Tibial artery (tissue), 4 donors: Measurements from ENCODE around the gene ZNF641.

Experiments used
- DNase-seq, 2 donors: peaks; one replicate each; pipeline ENCODE4 v3.0.0-alpha.2; 2019
- H3K27ac ChIP-seq, 2 donors: fragments of 200-600 bp; sonication (generic) in 1 of 2; 1 replicate in 1 of 2; 2 replicates in 1 of 2; pipeline ENCODE4 v1.5.1; 2018 to 2019; ENCODE audit warnings: mild to moderate bottlenecking in 1 of 2
- H3K27me3 ChIP-seq, 2 donors: fragments of 200-600 bp; sonication (generic) in 1 of 2; one replicate each; pipeline versions ENCODE4 v1.5.1 to v1.6.0; 2016 to 2019
- H3K36me3 ChIP-seq, 3 donors: fragments of 200-600 bp; sonication (generic) in 2 of 3; one replicate each; pipeline ENCODE4 v1.5.1; 2016 to 2019; ENCODE audit warnings: mild to moderate bottlenecking in 2 of 3
- H3K4me1 ChIP-seq, 4 donors: fragments of 200-600 bp; sonication (generic) in 2 of 4; 1 replicate in 3 of 4; 2 replicates in 1 of 4; pipeline ENCODE4 v1.5.1; 2016 to 2019
- H3K4me3 ChIP-seq, 2 donors: fragments of 200-600 bp; sonication (generic) in 1 of 2; 1 replicate in 1 of 2; 2 replicates in 1 of 2; pipeline ENCODE4 v1.5.1; 2018 to 2019; ENCODE audit warnings: mild to moderate bottlenecking in 2 of 2
- H3K9me3 ChIP-seq, 3 donors: fragments of 200-600 bp; sonication (generic) in 1 of 3; one replicate each; pipeline ENCODE4 v1.5.1; 2016 to 2019
- intact Hi-C: fragments of 100-400 bp; cut with DNase I; formaldehyde crosslinking; loops from one replicate; pipeline ENCODE4 v1.15.0; 2023; ENCODE audit warnings: low total_unique reads
- TF ChIP-seq, protein P1 (sequence below), 2 experiments: fragments of 200-600 bp in 1 of 2; fragments of 450-650 bp in 1 of 2; IDR thresholded peaks; one replicate each; pipeline ENCODE4 v1.5.1; 2017 to 2019; ENCODE audit warnings: antibody characterized with exemption in 2 of 2, mild to moderate bottlenecking in 1 of 2, moderate library complexity in 1 of 2

The ZNF641 gene

DNA sequence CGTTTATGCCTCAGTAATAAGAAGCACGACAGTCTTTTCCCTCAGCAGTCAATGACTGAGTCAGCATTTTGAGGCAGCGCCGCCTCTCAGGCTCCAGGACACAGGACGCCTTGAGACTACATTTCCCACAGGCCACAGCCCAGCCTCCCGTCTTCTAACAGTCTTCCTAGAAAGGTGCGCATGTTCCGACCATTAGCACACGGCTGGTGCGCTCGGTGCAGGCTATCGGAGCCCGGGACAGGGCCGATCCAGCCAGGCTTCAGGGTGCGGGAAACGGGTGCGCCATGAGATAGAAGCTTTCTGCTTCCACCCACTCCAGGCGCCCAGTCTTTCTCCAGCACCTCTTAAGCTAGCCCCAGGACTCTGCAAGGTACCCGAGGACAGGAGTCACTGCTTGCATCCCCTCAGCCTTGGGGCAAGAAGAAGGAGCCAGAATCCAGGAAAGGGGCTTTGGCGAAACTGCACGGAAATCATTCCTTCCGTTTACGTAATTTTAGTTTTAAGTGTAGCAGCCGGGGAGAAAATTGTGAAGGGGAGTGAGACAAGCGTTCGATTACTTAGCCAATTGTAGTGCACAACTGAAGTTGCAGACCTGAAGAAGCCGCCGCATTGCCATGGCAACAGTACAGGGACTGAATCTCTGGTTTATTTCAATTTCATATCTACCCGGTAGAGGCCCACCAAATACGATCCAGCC lies 54.0 kb downstream of the ZNF641 start:
- H3K36me3 ChIP-seq, result no peaks in the 10 kb centered on the region
- no peaks in the 10 kb centered on the region for H3K9me3 ChIP-seq
- intact Hi-C loops, result no loop called here
- no peaks in the 10 kb centered on the region for H3K27me3 ChIP-seq
- H3K4me3 ChIP-seq, result peak overlapping the region; percentile 52 to 54
- peak; percentile 76 to 83 for DNase-seq
- peak overlapping the region in 1 of 2 donors; percentile 51 for H3K27ac ChIP-seq
- TF ChIP-seq, protein P1, sequence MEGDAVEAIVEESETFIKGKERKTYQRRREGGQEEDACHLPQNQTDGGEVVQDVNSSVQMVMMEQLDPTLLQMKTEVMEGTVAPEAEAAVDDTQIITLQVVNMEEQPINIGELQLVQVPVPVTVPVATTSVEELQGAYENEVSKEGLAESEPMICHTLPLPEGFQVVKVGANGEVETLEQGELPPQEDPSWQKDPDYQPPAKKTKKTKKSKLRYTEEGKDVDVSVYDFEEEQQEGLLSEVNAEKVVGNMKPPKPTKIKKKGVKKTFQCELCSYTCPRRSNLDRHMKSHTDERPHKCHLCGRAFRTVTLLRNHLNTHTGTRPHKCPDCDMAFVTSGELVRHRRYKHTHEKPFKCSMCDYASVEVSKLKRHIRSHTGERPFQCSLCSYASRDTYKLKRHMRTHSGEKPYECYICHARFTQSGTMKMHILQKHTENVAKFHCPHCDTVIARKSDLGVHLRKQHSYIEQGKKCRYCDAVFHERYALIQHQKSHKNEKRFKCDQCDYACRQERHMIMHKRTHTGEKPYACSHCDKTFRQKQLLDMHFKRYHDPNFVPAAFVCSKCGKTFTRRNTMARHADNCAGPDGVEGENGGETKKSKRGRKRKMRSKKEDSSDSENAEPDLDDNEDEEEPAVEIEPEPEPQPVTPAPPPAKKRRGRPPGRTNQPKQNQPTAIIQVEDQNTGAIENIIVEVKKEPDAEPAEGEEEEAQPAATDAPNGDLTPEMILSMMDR (IDR thresholded peaks at IDR 0.05), result no peak
- H3K4me1 ChIP-seq, result peaks cover 0 to 11% (median 0%) of the 10 kb centered on the region in 4 donors

DNA sequence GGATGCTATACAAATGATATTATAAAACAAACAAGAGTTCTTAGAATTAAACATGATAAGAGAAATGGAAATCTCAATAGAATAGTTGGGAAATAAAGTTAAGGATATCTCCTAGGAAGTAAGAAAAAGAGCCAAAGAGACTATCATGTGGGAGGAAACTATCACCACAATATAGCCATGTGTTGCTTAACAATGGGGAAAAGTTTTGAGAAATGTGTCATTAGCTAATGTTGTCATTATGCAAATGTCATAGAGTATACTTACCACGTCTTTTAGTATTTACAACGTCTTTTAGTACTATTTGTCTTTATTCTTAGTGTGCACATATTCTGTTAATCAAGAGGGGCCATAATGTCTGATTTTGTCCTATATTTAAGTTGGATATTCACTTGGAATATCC lies 58.7 kb downstream of the ZNF641 start:
- intact Hi-C loops, result no loop called here
- Histone ChIP-seq H3K9me3 (no peaks in the 10 kb centered on the region), H3K27me3 (no peaks in the 10 kb centered on the region), H3K27ac (no peak overlapping the region), H3K4me3 (no peak overlapping the region), H3K4me1 (peaks cover 0 to 8% (median 0%) of the 10 kb centered on the region in 4 donors), H3K36me3 (no peaks in the 10 kb centered on the region)
- no peak for DNase-seq
- TF ChIP-seq, protein P1 (IDR thresholded peaks at IDR 0.05), result no peak

DNA sequence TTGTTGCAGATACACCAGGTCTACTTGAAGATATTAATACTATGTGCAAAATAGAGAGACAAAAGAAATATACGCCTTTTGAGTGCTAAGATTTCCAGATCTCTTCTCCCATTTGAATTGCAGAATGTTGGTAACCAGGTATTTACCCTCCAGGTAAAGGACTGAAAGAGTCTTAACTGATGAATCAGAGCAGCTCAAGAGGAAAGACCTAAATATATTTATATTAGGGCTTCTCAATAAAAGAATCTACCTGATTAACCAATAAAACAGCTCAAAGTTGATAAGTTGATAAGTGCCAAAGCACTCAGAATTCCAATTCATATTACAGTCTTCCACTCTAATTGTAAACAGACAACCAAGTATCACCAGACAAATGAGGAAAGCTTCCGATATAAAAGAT lies 59.2 kb downstream of the ZNF641 start:
- no peaks in the 10 kb centered on the region for H3K9me3 ChIP-seq
- intact Hi-C loops, result no loop called here
- H3K4me3 ChIP-seq, result no peak overlapping the region
- no peak overlapping the region for H3K27ac ChIP-seq
- peaks cover 0 to 5% (median 0%) of the 10 kb centered on the region in 4 donors for H3K4me1 ChIP-seq
- DNase-seq, result no peak
- H3K36me3 ChIP-seq, result no peaks in the 10 kb centered on the region
- TF ChIP-seq, protein P1 (IDR thresholded peaks at IDR 0.05), result no peak
- H3K27me3 ChIP-seq, result no peaks in the 10 kb centered on the region

DNA sequence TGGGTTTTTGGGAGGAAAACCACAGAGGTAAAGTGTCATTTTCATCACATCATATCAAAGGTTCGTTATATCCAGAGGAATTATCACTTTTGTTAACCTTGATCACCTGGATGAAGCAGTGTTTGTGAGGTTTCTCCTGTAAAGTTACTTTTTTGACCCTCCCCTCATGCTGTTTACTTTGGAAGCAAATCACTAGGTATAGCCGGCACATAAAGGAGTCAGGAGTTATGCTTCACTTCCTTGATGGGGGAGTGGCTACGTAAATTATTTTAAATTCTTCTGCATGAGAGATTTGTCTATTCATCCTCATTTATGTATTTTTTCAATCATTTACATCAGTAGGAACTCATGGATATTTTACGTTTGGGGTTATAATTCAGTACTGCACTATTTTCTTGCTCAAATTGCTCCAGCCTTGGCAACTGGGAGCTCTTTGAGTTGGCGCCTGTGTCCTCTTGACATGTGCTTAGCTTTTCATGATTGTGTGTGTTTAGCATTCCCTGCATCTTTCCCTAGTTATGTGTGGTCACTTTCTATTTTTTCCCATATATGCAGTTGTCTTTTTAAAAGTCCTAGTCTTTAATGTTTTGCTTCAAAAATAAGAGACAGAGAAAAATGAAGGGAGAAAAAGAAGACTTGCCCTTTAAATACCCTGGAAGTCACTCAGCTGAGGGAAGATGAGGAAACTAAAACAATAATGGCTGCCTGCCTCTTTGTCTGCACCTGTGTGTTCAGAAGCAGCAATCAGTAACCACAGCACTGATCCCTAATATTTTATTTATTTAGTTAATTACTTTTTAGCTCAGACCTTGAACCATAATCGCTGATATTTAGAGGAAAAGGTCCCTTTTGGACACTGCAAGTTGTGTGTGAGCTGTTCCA lies 62.1 kb downstream of the ZNF641 start:
- Histone ChIP-seq H3K36me3 (no peaks in the 10 kb centered on the region), H3K9me3 (no peaks in the 10 kb centered on the region), H3K27ac (no peak overlapping the region), H3K4me1 (no peaks in the 10 kb centered on the region), H3K4me3 (no peak overlapping the region), H3K27me3 (no peaks in the 10 kb centered on the region)
- intact Hi-C loops, result no loop called here
- TF ChIP-seq, protein P1 (IDR thresholded peaks at IDR 0.05), result no peak
- no peak for DNase-seq
